GM12873 (cell line): ENCODE data around the gene SLX4IP.

Experiments
- TF ChIP-seq, protein P1 (sequence below): IDR thresholded peaks from 2 replicates; pipeline ENCODE4 v1.5.1; 2012; ENCODE audit warnings: low read depth, mild to moderate bottlenecking, moderate library complexity, low read length, control low read depth; ENCODE audit not compliant: insufficient read depth; ENCODE audit errors: missing control alignments

Gene SLX4IP

DNA sequence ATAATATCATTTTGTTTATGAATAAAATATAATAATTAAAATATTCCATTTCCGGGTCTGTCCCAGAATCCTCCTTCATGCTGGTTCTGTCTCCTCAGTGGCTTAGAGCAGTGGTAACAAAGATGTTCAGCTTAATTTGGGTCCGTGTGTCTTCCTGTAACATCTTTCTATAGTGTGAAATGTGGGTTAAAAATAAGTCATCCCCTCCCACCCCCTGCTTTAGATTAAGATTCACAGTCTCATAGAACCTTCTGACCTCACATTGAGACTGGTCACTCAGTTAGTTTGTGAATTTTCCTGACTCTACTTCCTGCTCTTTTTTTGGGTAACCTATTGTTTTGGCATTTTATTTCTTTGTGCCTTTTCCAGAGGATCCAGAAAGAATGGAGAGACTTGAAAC, 55.2 kb downstream of the SLX4IP start:
- TF ChIP-seq, protein P1, sequence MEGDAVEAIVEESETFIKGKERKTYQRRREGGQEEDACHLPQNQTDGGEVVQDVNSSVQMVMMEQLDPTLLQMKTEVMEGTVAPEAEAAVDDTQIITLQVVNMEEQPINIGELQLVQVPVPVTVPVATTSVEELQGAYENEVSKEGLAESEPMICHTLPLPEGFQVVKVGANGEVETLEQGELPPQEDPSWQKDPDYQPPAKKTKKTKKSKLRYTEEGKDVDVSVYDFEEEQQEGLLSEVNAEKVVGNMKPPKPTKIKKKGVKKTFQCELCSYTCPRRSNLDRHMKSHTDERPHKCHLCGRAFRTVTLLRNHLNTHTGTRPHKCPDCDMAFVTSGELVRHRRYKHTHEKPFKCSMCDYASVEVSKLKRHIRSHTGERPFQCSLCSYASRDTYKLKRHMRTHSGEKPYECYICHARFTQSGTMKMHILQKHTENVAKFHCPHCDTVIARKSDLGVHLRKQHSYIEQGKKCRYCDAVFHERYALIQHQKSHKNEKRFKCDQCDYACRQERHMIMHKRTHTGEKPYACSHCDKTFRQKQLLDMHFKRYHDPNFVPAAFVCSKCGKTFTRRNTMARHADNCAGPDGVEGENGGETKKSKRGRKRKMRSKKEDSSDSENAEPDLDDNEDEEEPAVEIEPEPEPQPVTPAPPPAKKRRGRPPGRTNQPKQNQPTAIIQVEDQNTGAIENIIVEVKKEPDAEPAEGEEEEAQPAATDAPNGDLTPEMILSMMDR = no peak

DNA sequence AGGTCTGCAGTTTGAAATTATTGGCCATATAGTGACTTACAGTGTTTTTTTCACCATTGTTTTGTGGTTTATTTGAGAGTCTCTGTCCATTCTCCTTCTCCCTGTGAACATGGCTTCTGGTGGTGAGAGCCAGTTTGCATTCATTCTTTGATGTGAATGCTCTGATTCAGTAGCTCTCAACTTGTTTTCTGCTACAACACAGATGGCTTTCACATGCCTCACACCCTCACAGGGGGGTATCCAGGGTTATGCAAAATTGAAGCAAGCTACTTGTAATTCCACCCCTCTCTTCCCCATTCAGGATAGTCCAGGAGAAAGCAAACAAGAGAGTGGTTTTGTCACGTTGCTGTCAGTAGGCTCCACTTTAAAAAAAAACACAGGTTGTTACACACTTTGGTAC, 55.6 kb downstream of the SLX4IP start:
- TF ChIP-seq, protein P1 = no peak

DNA sequence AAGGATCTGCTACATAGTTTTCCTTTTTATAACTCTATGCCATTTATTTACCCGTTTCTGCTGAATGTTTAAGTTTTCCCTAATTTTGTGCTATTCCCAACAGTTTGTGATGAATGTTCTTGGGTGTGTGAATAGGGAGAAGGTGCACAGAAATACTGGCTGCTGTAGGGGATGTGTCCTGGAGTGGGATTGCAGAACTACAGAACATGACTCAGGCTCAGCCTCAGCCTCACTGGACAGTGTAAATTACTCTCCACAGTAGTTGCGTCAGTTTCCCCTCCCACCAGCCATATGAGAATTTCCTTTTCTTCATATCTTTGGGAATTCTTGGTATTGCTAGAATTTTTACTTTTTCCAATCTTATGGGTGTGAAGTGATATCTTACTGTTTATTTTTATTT, 57.0 kb downstream of the SLX4IP start:
- TF ChIP-seq, protein P1 = no peak

DNA sequence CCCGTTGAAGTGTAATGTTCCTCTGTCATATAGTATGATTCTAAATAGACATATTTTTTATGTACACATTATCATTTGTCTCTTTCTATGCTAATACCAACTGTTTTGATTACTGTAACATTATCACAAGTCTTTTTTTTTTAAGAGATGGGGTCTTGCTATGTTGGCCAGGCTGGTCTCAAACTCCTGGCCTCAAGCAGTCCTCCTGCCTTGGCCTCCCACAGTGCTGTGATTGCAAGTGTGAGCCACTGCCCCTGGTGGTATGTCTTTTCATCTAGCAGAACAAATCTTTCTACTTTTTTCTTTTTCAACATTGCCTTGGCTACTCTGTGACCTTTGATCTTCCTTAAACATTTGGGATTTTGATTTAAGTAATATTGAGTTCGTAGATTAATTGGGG, 57.7 kb downstream of the SLX4IP start:
- TF ChIP-seq, protein P1 = no peak

DNA sequence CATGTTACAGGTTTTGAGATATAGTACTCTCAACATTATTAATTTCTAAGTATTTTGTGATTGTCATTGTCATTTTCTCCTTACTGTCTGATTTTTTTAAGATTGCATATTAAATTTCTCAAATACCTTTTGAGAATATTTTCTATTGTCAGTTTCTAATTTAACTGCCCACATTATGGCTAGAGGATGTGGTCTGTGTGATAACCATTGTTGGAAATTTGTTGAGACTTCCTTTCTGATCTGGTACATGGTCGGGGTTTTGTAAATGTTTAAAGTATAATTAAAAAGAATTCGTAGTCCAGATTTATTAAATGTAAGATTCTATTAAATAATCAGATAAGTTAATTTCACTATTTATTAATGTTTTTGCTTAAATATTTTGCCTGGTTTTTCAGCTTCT, 60.1 kb downstream of the SLX4IP start:
- TF ChIP-seq, protein P1 = no peak

DNA sequence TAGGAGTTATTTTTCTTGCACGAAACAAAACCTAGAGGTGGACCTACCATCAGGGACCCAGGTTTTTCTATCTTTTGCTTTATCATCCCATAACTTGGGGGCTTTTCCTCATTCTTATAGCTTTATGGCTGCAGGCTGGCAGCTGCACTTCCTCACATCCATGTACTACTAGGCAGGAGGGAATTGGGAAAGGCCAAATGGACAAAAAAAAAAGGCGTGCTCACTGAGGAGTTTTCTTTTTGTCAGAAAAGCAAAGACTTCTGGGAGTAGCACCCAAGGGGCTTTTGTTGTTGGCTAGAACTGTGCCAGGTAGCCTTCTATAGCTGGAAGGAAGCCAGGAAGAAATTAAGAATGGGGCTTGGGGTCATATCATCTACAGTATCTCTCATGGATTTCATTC, 61.4 kb downstream of the SLX4IP start:
- TF ChIP-seq, protein P1 = no peak

DNA sequence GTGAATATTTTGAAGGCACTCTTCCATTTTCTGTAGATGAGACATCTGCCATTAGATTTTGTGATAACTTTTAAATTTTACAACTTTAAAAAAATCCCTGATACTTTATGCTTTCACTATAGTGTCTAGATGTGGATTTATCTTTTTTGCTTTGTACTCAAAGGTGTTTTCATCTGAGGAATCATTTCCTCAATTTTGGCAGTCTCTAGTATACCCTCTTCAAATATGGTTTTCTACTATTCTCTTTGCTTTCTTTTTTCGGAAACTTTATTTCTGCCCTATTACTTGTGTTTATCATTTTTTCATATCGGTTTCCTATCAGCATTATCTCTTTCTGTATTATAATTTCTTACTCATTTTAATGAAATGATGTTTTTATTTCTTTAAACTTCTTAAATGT, 62.2 kb downstream of the SLX4IP start:
- TF ChIP-seq, protein P1 = no peak
